ENCODE measurements around the gene ZBTB22.
"Not testable (repeated sequence)": the region's sequence is repeated elsewhere in the genome, so short reads cannot be mapped to it uniquely, and the experiment has no call there.

ZBTB22 gene

DNA sequence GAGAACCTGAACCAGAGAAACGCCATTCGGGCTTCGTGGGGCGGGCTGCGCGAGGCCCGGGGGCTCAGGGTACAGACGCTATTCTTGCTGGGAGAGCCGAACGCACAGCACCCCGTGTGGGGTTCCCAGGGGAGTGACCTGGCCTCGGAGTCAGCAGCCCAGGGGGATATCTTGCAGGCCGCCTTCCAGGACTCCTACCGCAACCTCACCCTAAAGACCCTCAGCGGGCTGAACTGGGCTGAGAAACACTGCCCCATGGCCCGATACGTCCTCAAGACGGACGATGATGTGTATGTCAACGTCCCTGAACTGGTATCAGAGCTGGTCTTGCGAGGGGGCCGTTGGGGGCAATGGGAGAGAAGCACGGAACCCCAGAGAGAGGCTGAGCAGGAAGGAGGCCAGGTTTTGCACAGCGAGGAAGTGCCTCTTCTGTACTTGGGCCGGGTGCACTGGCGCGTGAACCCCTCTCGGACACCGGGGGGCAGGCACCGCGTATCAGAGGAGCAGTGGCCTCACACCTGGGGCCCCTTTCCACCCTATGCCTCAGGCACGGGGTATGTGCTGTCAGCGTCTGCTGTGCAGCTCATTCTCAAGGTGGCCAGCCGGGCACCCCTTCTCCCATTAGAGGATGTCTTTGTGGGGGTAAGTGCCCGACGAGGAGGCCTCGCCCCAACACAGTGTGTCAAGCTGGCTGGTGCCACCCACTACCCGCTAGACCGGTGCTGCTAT lies 39.7 kb downstream of the ZBTB22 start:
- no peak for DNase-seq

DNA sequence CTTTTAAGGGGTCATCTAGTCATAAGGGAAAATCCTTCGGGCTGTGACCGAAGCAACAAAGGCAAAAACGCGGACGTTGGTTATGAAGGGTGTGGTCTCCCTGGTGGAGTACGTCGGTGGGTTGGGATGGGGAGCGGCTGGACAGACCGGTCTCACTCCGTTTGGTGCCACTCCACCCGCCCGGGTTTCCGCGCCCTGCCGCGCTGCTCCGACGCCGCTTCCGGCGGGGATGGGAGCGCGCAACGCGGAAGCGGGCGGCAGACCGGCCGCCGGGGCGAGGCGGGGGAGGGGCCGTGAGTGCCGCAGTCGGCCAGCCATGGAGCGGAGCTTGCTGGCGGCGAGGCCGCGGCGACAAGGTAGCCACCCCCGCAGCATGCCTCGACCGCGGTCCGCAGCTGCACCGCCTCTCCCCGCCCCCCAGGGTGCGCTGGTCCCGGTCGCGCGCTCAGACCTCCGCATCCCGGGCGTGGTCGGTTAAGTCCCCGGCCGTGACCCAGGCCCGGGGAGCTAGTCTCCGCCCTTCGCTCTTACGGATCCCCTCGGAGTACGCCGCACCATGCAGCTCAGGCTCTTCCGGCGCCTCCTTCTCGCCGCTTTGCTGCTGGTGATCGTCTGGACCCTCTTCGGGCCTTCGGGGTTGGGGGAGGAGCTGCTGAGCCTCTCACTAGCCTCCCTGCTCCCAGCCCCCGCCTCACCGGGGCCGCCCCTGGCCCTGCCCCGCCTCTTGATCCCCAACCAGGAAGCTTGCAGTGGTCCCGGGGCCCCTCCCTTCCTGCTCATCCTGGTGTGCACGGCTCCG lies 40.5 kb downstream of the ZBTB22 start, which contains the start of gene B3GALT4:
Gene B3GALT4 (plus strand): TSS at position 260 of the 799 bp plus-strand sequence. CDS start 297 bp downstream, at position 557.
- DNase-seq: peak; percentile 44 to 53

DNA sequence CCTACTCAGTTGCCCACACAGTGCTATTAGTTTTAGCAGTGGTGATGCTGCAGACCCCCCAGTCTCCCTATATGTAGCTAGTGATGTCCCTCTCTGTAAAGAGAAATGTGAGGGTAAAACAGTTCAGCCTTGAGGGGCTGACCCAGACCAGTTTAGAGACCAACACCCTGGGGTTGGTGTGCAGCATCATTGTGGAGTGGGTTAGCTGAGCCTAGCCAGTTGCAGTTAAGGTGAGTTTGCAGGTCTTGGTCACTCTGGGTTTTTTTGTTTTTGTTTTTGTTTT lies 41.0 kb downstream of the ZBTB22 start:
- DNase-seq: no peak

DNA sequence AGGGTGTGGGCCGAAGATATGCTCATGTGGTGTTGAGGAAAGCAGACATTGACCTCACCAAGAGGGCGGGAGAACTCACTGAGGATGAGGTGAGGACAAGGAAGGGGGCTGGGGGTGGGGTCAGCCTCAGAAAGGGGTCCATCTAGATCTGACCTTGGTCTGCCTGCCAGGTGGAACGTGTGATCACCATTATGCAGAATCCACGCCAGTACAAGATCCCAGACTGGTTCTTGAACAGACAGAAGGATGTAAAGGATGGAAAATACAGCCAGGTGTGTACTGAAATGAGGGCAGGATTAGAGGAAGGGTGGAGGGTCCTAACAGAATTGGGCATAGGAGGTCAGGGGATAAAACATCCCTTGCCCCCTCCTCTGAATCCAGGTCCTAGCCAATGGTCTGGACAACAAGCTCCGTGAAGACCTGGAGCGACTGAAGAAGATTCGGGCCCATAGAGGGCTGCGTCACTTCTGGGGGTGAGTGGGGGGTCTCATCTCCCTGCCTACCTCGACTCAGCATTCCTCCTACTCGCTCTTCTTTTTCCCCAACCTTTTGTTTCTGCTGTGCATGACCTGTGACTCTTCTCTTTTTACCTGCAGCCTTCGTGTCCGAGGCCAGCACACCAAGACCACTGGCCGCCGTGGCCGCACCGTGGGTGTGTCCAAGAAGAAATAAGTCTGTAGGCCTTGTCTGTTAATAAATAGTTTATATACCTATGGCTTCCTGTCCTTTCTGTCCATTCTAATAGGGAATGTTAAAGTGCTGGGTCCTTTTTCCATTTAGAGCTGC lies 41.6 kb downstream of the ZBTB22 start:
- DNase-seq: not testable (repeated sequence)

DNA sequence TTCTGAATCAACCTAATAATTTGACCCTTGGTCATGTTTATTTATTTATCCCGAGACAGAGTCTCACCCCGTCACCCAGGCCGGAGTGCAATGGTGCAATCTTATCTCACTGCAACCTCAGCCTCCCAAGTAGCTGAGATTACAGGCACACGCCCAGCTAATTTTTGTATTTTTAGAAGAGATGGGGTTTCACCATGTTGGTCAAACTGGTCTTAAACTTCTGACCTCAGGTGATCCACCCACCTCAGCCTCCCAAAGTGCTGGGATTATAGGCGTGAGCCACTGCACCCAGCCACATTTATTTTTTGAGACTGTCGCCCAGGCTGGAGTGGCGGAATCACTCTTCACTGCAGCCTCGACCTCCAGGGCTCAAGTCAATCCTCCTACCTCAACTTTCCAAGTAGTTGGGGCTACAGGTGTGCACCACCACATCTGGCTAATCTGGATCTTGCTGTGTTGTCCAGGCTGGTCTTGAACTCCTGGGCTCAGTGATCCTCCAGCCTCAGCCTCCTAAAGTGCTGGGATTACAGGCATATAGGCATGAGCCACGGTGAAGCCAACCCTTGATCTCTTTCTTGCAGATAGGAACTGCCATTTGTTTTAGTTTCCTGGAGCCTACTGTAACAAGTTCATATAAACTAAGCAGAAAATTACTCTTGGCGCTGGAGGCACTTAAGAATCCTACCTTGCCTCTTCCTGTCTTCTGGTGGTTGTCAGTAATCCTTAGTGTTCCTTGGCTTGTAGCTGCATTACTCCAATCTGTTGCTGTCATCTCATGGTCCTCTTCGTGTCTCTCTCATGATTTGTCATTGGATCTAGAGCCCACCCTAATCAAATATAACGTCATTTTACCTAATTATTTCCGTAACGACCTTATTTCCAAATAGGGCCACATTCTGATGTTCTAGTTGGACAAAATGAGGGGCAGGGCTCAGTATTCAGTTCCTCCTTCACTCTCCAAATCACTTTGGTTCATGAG lies 43.3 kb downstream of the ZBTB22 start:
- DNase-seq: no peak

DNA sequence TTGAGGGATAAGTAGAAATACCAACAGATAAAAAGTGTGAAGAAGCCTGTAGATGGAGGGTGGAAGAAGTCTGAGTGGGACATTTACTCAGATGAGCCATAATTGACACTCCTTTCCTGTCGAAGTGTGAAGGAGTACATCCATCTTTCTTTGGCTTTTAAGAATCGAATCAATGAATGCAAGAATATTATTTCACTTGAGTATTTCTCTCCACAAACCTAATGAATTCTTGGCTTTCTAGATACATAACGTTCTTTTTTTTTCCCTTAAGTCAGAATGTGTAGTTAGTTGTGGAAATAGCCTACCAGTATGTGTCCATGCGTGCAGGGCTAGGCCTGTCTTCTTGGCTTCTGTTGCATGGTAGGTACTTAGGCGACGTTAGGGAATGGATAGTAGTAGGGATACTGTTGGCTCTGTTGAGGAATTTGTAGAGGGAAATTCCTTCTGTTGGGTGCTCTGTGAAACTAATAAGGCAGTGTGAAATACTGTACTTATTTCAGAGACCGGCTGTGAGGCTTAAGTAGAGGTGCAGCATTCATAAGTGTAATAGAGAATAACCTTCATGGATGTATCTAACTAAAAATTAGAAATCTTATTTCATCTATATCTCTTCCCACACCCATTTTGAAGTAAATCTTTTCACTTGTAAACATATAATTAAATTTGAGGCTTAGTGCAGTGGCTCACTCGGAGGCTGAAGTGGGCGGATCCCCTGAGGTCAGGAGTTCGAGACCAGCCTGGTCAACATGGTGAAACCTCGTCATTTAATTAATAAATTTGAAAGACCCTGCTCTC lies 44.2 kb downstream of the ZBTB22 start:
- DNase-seq: no peak

DNA sequence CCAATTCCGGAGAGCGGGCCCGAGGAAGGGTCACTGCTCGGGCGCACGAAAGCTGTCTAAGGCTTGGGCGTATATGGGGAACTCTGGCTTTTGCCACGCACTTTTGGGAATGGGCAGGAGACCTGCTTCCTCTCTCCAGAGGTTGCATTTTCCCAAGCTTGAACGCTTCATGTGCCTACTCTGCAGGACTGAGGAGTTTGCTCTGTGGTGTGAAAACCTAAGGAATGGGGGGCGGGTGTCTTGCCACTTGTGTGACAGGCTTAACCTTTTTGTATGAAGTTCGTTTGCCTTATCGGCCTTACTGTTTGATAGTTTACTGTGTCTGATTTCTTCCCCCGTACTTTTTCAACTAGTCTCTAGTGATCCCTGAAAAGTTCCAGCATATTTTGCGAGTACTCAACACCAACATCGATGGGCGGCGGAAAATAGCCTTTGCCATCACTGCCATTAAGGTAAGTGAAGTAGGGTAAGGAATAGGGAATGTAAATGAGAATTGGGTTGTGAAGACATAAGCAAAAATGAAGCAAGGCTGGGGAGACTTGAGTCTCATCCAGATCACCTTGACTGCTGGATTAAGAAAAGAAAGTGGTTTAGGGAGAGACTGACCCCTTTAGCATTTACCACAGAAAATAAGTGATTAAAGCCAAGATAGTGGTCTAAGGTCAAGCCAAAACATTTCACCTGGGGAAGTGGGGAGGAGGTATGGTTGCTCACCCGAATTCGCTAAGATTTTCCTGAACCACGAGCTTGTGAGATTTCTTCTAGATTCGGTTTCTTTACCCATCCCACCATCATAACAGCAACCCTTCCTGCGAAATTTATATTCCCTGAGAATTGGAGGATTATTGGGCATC lies 45.0 kb downstream of the ZBTB22 start:
- no peak for DNase-seq

DNA sequence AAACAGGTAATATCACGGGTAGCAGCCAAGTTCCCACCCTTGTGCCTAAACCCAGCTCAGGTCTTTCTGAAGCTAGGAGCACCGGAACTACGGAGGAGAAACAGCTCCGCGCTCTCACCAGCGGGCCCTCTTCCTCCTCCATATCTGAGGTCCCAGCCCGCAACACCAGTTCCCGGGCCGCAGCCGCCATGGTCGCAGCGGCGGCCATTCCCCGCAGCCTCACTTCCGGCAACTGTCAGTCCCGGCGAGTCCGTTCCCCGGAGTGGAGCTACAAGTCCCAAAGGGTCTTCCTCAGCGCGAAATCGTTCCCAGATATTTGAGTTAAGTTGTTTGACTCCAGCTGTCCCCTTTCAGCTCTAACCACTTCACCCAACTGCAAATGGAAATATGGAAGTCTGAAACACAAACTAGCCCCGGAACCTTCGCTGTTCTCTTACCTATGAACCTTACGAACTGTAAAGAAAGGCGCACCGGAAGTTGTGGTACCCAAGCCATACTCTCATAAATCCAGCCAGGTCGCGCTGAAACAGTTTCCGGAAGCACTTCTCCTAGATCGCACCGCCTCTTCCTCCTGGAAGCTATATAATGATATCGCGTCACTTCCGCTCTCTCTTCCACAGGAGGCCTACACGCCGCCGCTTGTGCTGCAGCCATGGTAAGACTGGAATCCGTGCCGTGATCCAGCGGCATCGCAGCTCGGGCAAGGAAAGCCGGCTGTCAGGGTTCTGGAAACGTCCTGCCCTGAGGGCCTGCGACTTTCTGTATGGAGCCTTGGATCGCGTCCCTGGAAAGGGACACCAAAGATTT lies 45.9 kb downstream of the ZBTB22 start, which contains the start of the genes RPS18 and VPS52:
Gene RPS18 (plus strand): TSS at position 608 of the 807 bp plus-strand sequence. CDS start 45 bp downstream, at position 653.
Gene VPS52 (minus strand): TSS at position 409 of the 807 bp plus-strand sequence. CDS start 201 bp downstream, at position 208.
- DNase-seq: peak; percentile 86 to 89

DNA sequence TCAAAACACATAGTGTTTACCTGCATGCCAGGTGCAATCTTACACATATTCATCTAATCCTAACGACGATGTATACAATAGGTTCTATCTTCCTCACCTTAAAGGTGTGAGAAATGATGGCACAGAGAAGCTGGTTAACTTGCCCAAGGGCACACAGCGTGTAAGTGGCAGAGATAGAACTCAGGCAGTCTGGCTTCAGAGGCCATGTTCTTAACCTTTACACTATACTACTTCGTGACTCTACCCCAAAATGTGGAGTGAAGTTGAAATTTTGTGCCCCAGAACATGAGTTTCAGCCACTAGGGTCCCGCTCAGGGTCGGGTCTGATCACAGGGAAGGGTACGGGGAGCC lies 46.5 kb downstream of the ZBTB22 start:
- no peak for DNase-seq

All from activated CD4-positive, alpha-beta T cell treated with anti-CD3 and anti-CD28 coated beads, Interleukin-2, amount 50 U/mL, for 4 hours (primary cell).